KMS-11 (cell line): ENCODE results near the gene TGM3.

Source experiments
- H2AFZ ChIP-seq: fragments of 200-600 bp; sonication (generic); 2 replicates; pipeline ENCODE4 v1.6.1; 2016; ENCODE audit warnings: antibody characterized with exemption, mixed run types, low read depth
- H3K27ac ChIP-seq: fragments of 200-600 bp; sonication (generic); 2 replicates; pipeline ENCODE4 v1.6.1; 2016; ENCODE audit warnings: mild to moderate bottlenecking, mixed run types
- H3K27me3 ChIP-seq: fragments of 200-600 bp; sonication (generic); 2 replicates; pipeline ENCODE4 v1.6.1; 2017; ENCODE audit warnings: mild to moderate bottlenecking, low read depth, mixed run types, moderate library complexity; ENCODE audit not compliant: insufficient read depth
- H3K36me3 ChIP-seq: fragments of 200-600 bp; sonication (generic); 2 replicates; pipeline ENCODE4 v1.6.1; 2017; ENCODE audit warnings: mild to moderate bottlenecking, mixed run types; ENCODE audit not compliant: insufficient read depth
- H3K4me1 ChIP-seq: fragments of 200-600 bp; sonication (generic); 2 replicates; pipeline ENCODE4 v1.6.1; 2016; ENCODE audit warnings: mild to moderate bottlenecking, low read depth, mixed run types; ENCODE audit not compliant: poor library complexity, severe bottlenecking
- H3K4me2 ChIP-seq: fragments of 200-600 bp; sonication (generic); 2 replicates; pipeline ENCODE4 v1.7.0; 2016; ENCODE audit warnings: mild to moderate bottlenecking, mixed run types
- H3K4me3 ChIP-seq: fragments of 200-600 bp; sonication (generic); IDR thresholded peaks from 2 replicates; pipeline ENCODE4 v1.6.1; 2017; ENCODE audit warnings: low read depth, low read length, mixed read lengths; ENCODE audit not compliant: insufficient read depth
- H3K79me2 ChIP-seq: fragments of 200-600 bp; sonication (generic); 2 replicates; pipeline ENCODE4 v1.6.1; 2016; ENCODE audit warnings: low read depth, mixed run types; ENCODE audit not compliant: insufficient read depth
- H3K9ac ChIP-seq: fragments of 200-600 bp; sonication (generic); 2 replicates; pipeline ENCODE4 v1.6.1; 2016; ENCODE audit warnings: mild to moderate bottlenecking, mixed run types
- H4K20me1 ChIP-seq: fragments of 200-600 bp; sonication (generic); 2 replicates; pipeline ENCODE4 v1.6.1; 2016; ENCODE audit warnings: mild to moderate bottlenecking, mixed run types; ENCODE audit not compliant: insufficient read depth
- CTCF ChIP-seq: fragments of 200-600 bp; sonication (generic); conservative IDR thresholded peaks from 2 replicates; pipeline ENCODE4 v1.6.1; 2017; ENCODE audit warnings: low read depth, mild to moderate bottlenecking, antibody characterized with exemption, low read length, moderate library complexity, mixed read lengths

Gene TGM3

GRCh38 chr20:2252419-2252997 is 43.3 kb upstream of the TGM3 start:
- Histone ChIP-seq H3K36me3 (no peaks in the 10 kb centered on the region), H3K27ac (no peak overlapping the region), H3K79me2 (no peaks in the 10 kb centered on the region), H3K4me2 (no peak overlapping the region), H2AFZ (no peak overlapping the region), H3K4me1 (no peaks in the 10 kb centered on the region), H4K20me1 (no peaks in the 10 kb centered on the region), H3K27me3 (no peaks in the 10 kb centered on the region), H3K4me3 (no peak overlapping the region), H3K9ac (no peak overlapping the region)
- no peak for TF ChIP-seq CTCF

GRCh38 chr20:2253256-2253655 is 42.5 kb upstream of the TGM3 start:
- no peak for TF ChIP-seq CTCF
- Histone ChIP-seq H2AFZ (no peak overlapping the region), H3K36me3 (no peaks in the 10 kb centered on the region), H3K27me3 (no peaks in the 10 kb centered on the region), H3K4me2 (no peak overlapping the region), H3K79me2 (no peaks in the 10 kb centered on the region), H3K27ac (no peak overlapping the region), H4K20me1 (no peaks in the 10 kb centered on the region), H3K9ac (no peak overlapping the region), H3K4me1 (no peaks in the 10 kb centered on the region), H3K4me3 (no peak overlapping the region)

- H4K20me1 ChIP-seq: no peaks in the 10 kb centered on the region
- H2AFZ ChIP-seq: no peak overlapping the region
- no peaks in the 10 kb centered on the region for H3K27me3 ChIP-seq
- no peak overlapping the region for H3K4me3 ChIP-seq
- no peak overlapping the region for H3K27ac ChIP-seq
- H3K4me2 ChIP-seq: no peak overlapping the region
- H3K36me3 ChIP-seq: no peaks in the 10 kb centered on the region
- no peak overlapping the region for H3K9ac ChIP-seq
- no peaks in the 10 kb centered on the region for H3K79me2 ChIP-seq
- no peak for TF ChIP-seq CTCF
- no peaks in the 10 kb centered on the region for H3K4me1 ChIP-seq
These were observed 41.5 kb upstream of the TGM3 start for GRCh38 chr20:2254333-2254732.

- Histone ChIP-seq H3K36me3 (no peaks in the 10 kb centered on the region), H3K4me2 (no peak overlapping the region), H3K4me1 (no peaks in the 10 kb centered on the region), H4K20me1 (no peaks in the 10 kb centered on the region), H3K4me3 (no peak overlapping the region), H3K27ac (no peak overlapping the region), H3K9ac (no peak overlapping the region), H3K79me2 (no peaks in the 10 kb centered on the region), H2AFZ (no peak overlapping the region), H3K27me3 (no peaks in the 10 kb centered on the region)
- no peak for TF ChIP-seq CTCF
These were observed 39.8 kb upstream of the TGM3 start for GRCh38 chr20:2255926-2256531.
